Fibroblast of lung (primary cell): ENCODE results near the gene THAP8.

Experiments used
- EZH2 ChIP-seq: IDR thresholded peaks from 2 replicates; pipeline ENCODE4 v1.5.1; 2012; ENCODE audit warnings: low read length, control low read depth, mild to moderate bottlenecking; ENCODE audit errors: missing control alignments
- TF ChIP-seq, protein P1 (sequence below), 2 donors: IDR thresholded peaks in 1 of 2; conservative IDR thresholded peaks in 1 of 2; 1 replicate in 1 of 2; 2 replicates in 1 of 2; pipeline ENCODE4 v1.5.1; 2011 to 2012; ENCODE audit warnings: low read length in 2 of 2, control low read depth in 1 of 2, inconsistent platforms in 1 of 2, low read depth in 1 of 2, mild to moderate bottlenecking in 1 of 2

DNA sequence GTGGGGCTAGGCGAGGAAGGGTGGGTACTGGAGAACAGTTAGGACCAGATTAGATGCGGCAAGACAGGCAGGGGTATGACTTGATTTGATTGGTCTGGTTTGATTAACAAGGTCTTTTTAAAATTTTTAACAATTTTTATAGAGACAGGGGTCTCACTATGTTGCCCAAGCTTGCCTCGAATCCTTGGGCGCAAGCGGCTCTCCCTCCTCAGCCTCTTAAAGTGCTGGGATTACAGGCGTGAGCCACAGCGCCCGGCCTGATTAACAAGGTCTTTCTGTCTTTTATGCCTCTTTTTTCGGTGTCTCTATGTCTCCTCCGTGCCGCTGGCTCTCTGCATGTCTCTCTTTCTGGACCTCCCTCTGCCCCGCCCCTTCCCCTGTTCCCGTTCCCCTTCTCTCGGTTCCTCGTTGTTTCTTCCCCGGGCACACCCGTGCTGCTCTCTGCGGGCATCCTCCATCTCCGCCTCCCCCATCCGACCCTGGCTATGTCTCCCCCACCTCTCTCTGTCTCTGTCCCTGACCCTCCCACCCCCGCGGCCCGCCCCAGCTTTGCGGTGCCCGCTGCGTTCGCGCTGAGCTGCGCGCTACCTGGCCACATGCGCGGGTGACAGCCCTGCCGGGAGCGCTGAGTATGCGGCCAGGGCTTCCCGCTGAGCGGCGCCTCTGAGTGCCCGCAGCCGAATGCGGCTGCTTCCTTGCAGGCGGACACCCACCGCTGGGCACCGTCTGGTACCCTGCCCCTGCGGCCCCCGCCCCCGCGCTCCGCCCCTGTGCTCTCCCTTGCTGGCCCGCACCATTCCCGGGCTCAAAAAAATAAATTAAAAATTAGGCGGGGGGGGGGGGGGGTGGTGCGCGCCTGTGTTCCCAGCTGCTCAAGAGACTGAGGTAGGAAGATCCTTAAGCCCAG, 67.2 kb downstream of the THAP8 start:
- TF ChIP-seq, protein P1, sequence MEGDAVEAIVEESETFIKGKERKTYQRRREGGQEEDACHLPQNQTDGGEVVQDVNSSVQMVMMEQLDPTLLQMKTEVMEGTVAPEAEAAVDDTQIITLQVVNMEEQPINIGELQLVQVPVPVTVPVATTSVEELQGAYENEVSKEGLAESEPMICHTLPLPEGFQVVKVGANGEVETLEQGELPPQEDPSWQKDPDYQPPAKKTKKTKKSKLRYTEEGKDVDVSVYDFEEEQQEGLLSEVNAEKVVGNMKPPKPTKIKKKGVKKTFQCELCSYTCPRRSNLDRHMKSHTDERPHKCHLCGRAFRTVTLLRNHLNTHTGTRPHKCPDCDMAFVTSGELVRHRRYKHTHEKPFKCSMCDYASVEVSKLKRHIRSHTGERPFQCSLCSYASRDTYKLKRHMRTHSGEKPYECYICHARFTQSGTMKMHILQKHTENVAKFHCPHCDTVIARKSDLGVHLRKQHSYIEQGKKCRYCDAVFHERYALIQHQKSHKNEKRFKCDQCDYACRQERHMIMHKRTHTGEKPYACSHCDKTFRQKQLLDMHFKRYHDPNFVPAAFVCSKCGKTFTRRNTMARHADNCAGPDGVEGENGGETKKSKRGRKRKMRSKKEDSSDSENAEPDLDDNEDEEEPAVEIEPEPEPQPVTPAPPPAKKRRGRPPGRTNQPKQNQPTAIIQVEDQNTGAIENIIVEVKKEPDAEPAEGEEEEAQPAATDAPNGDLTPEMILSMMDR (conservative IDR thresholded peaks at IDR 0.05 in 1 of 2, IDR thresholded peaks at IDR 0.05 in 1 of 2; ENCODE audit: low read depth in 1 of 2, low read length in 2 of 2): no peak
- peak; percentile 61 for TF ChIP-seq EZH2
